Cardiac ventricle fibroblast (primary cell): ENCODE results near the gene ZNF106. TPM values are rescaled to one million over a fixed set of nuclear protein-coding genes. Genes with fewer than 3 reads are reported as not detected.

Experiments used
- total RNA-seq: library from RNA; depleted of rRNA; stranded (reverse); fragments of >200 nt; gene quantifications from 2 replicates; pipeline ENCODE4 v1.2.3, GENCODE V29; 2015

Gene ZNF106
- 42.9 and 44.3 TPM in 2 replicates for total RNA-seq

DNA sequence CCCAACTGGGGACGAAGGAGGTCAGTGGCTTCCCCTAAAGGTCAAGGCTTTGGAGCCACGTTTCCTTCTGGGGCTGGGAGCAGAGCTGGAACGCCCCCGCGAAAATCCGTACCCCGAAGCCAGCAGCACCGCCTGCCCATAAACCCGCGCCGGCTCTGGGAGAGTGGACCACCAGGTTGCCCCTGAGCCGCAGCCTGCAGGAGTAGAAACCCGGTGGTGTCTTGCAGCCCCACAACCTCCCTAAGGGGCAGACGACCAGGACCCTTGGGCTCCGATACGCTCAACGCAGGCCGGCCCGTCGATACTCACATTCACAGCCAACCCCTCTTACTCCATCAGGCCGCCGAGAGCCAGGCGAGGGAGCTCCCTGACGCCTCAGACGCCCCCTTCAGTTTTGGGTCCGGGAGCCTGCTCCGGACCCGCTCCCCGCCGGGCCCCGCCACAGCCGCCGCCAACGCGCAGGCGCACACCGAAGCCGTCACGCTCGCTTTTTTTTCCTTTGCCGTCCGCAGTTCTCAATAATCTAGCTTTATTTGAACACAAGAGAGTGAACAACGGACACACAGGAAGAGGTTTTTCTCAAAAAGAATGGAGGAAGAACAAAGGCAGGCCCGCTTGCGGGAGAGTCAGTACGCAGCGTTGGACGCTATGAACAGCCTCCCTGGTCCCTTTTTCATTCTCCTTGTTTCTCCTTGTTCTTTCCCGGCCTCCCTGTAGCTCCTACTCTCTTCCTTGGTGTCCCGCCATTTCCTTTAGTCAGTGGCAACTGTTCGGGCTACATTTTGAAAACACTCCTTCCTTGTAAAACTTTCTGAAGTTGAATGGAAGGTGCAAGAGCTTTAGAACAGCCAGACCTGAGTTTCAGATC, at the start of gene ZNF106:
ZNF106 (minus strand) TSS at position 471 of the 868 bp plus-strand sequence. CDS start 18,852 bp downstream, outside the sequence.

DNA sequence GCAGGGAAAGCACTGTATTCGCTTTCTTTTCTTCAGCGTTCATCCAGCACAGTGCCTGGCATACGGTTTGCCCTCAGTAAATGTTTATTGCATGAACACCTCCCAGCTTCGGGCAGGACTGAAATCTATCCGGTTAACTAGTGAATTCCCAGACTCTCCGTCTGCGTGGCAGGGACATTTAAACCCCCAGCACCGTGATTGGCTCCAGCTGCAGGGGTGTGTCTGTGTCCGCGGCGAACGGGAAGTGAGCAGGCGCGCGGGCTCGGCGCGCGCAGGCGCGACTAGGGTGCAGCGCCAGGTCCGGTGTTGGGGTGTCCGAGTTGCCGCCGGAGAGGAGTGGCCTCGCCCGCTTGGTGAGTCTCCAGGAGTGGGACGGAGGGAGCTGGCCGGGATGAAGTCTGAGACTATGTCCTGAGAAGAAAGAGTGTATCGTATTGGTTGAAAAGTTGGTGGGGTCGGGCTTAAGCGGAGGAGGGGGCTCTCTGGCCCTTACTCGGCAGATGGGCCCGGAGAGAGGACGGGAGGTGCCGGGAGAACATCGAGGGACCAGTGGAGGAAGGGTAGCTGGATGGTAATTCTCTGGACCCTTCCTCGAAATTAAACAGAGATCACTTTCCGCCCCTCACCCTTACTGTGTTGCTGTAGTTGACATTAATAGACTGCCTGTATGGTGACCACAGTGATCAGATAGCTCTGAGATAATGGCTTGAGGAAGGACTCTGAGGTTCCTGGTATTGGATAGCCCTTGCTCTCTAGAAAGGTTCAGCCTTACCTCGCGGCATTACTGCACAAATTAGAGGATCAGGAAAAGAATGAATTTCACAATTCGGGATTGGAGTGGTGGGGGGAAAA, 4.6 kb upstream of the ZNF106 start, which contains the start of gene SNAP23:
SNAP23 (plus strand) TSS at position 274 of the 852 bp plus-strand sequence. CDS start 16,213 bp downstream, outside the sequence.

Other genes starting within 250 kb of the ZNF106 start
- gene GANC, start 217.9 kb downstream of the ZNF106 start, total RNA-seq, result 10.1 and 11.5 TPM in 2 replicates
- gene TMEM87A, start 217.7 kb downstream of the ZNF106 start, total RNA-seq, result 26.3 and 30.2 TPM in 2 replicates
- gene CAPN3, start 131.6 kb downstream of the ZNF106 start, total RNA-seq, result 0.98 and 2.4 TPM in 2 replicates
- gene SNAP23, start 4.5 kb upstream of the ZNF106 start, total RNA-seq, result 44.9 and 48.7 TPM in 2 replicates
- 6.5 and 7.8 TPM in 2 replicates for gene LRRC57, start 57.7 kb upstream of the ZNF106 start, total RNA-seq
- 8.7 and 26.6 TPM in 2 replicates for gene HAUS2, start 57.7 kb upstream of the ZNF106 start, total RNA-seq
- 1.8 and 2.4 TPM in 2 replicates for gene STARD9, start 84.5 kb upstream of the ZNF106 start, total RNA-seq
- gene CDAN1, start 246.0 kb upstream of the ZNF106 start, total RNA-seq, result 9.3 and 10.9 TPM in 2 replicates